ENCODE results near the gene NR3C1. TPM values are rescaled to one million over a fixed set of nuclear protein-coding genes. Genes with fewer than 3 reads are reported as not detected.

Gene NR3C1
- total RNA-seq, 1 experiment from 2014 or later = 31.4 TPM

DNA sequence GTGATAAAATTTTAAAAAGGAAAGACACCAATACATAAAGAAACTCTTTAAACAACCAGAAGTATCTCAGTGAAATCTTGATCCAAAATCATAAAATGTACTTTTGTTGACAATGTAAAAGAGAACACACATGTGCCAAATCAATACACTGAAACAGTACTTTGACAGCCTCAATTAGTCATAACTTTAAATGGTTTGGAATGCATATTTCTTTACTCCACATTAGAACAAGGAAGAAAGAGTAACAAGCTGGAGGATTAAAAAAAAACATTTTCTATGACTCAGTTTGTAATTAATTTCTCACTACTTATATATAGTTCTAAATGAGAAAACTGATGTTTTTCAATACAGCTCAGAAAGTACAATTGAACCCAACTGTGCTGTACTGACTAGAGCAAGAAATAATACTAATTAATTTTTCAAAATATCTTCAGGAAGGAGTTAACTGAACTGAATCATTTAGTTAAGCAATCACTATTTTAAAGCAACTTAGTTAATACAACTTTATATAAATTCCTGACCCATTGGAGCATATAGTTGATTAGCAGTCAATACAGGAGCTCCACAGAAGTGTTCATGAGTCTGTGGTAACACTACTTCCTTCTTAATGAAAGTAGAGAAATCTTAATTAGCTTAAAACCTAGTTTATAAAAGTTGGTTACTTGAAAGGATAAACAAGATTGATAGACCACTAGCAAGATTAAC is 101.0 kb downstream of the NR3C1 start:
- no peak overlapping the region for H4K8ac ChIP-seq (replicated peaks; ENCODE audit: insufficient read length, low read depth, low read length)
- H2AFZ ChIP-seq (ENCODE audit: low read length) = no peak overlapping the region
- no peak for DNase-seq
- H3K27ac ChIP-seq (ENCODE audit: insufficient read length, low read depth, low read length) = no peak overlapping the region
- no peak overlapping the region for H2BK5ac ChIP-seq (ENCODE audit: insufficient read length, low read length)
- Mint-ChIP-seq H3K4me1 (peaks cover 5 to 7% of the 10 kb centered on the region in 2 experiments; a peak in 3 of 4 replicates), H3K27ac (no peak overlapping the region), H3K27me3 (ENCODE audit: low read depth) (no peaks in the 10 kb centered on the region), H3K36me3 (ENCODE audit: insufficient read depth in 1 of 3, low read depth in 3 of 3) (peaks cover 12 to 24% (median 20%) of the 10 kb centered on the region in 3 experiments), H3K4me3 (no peak overlapping the region), H3K9me3 (peaks cover 0 to 3% of the 10 kb centered on the region in 2 experiments; a peak in 1 of 5 replicates)
- H2BK20ac ChIP-seq (ENCODE audit: low read depth, low read length, poor library complexity, severe bottlenecking) = no peak overlapping the region
- no peak overlapping the region for H3K23ac ChIP-seq (ENCODE audit: insufficient read length, low read depth, low read length)
- H3K56ac ChIP-seq (ENCODE audit: insufficient read length, low read depth, low read length) = no peak overlapping the region
- no peak overlapping the region for H3K4ac ChIP-seq (ENCODE audit: low read depth, low read length)
- H3K14ac ChIP-seq (ENCODE audit: insufficient read depth, low read length) = no peak overlapping the region
- no peak overlapping the region for H3K9ac ChIP-seq (ENCODE audit: extremely low read depth, insufficient read length, low read length)
- H2BK15ac ChIP-seq (ENCODE audit: low read depth, low read length) = no peak overlapping the region
- H2BK12ac ChIP-seq (ENCODE audit: insufficient read length, low read depth, low read length) = no peak overlapping the region
- no peak overlapping the region for H3T11ph ChIP-seq (ENCODE audit: low read length)
- no peak overlapping the region for H4K91ac ChIP-seq (ENCODE audit: insufficient read length, low read depth, low read length)
- no peak overlapping the region for H2BK120ac ChIP-seq (ENCODE audit: low read depth, low read length, poor library complexity, severe bottlenecking)
- no peak overlapping the region for H3K18ac ChIP-seq (ENCODE audit: insufficient read length, low read depth, low read length)
- no peaks in the 10 kb centered on the region for H3K9me3 ChIP-seq (ENCODE audit: control insufficient read depth, low read depth, low read length)
- H3K79me1 ChIP-seq (ENCODE audit: insufficient read depth, low read depth, low read length, poor library complexity, severe bottlenecking) = no peaks in the 10 kb centered on the region
- TF ChIP-seq, protein P1, sequence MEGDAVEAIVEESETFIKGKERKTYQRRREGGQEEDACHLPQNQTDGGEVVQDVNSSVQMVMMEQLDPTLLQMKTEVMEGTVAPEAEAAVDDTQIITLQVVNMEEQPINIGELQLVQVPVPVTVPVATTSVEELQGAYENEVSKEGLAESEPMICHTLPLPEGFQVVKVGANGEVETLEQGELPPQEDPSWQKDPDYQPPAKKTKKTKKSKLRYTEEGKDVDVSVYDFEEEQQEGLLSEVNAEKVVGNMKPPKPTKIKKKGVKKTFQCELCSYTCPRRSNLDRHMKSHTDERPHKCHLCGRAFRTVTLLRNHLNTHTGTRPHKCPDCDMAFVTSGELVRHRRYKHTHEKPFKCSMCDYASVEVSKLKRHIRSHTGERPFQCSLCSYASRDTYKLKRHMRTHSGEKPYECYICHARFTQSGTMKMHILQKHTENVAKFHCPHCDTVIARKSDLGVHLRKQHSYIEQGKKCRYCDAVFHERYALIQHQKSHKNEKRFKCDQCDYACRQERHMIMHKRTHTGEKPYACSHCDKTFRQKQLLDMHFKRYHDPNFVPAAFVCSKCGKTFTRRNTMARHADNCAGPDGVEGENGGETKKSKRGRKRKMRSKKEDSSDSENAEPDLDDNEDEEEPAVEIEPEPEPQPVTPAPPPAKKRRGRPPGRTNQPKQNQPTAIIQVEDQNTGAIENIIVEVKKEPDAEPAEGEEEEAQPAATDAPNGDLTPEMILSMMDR (conservative IDR thresholded peaks at IDR 0.05) = no peak
- no peaks in the 10 kb centered on the region for H3K4me1 ChIP-seq (ENCODE audit: insufficient read depth, low read length)
- H3K27me3 ChIP-seq (ENCODE audit: insufficient read depth, low read length) = no peaks in the 10 kb centered on the region
- H4K20me1 ChIP-seq (ENCODE audit: control insufficient read depth, insufficient read depth, insufficient read length) = no peaks in the 10 kb centered on the region
- no peaks in the 10 kb centered on the region for H3K23me2 ChIP-seq (ENCODE audit: insufficient read length, low read depth, low read length, poor library complexity, severe bottlenecking)
- H3K79me2 ChIP-seq (ENCODE audit: insufficient read depth, low read length) = no peaks in the 10 kb centered on the region
- H4K5ac ChIP-seq (ENCODE audit: insufficient read length, low read depth, low read length) = no peak overlapping the region
- H2AK5ac ChIP-seq (ENCODE audit: insufficient read length, low read length) = no peak overlapping the region
- no peak overlapping the region for H3K4me2 ChIP-seq (ENCODE audit: insufficient read depth, insufficient read length, low read length)

Data from H9 (cell line).